SK-N-SH (cell line): Measurements from ENCODE around the gene TNFRSF1B. TPM values are rescaled to one million over a fixed set of nuclear protein-coding genes. Genes with fewer than 3 reads are reported as not detected.

Experiments
- CTCF ChIA-PET: fragments of 300-600, 350-600 bp; formaldehyde crosslinking; extraction: SDS; loops from one replicate; lab custom pipeline; 2021; lab: Yijun Ruan, JAX
- POLR2A ChIA-PET: fragments of 350-600 bp; sonication (Branson Sonifier 250); formaldehyde crosslinking; extraction: SDS; loops from one replicate; lab custom pipeline; 2020; ENCODE audit warnings: antibody characterized with exemption, inconsistent platforms; lab: Yijun Ruan, JAX
- DNase-seq: peaks from one replicate; pipeline ENCODE4 v3.0.0; 2012
- H2AFZ ChIP-seq: fragments of 200-600 bp; sonication (generic); 2 replicates; pipeline ENCODE4 v1.8.1; 2016; ENCODE audit warnings: antibody characterized with exemption, mild to moderate bottlenecking, low read depth
- H3F3A ChIP-seq: fragments of 200-600 bp; sonication (generic); replicated peaks from 2 replicates; pipeline ENCODE3; 2016; ENCODE audit warnings: antibody characterized with exemption, mild to moderate bottlenecking; ENCODE audit not compliant: insufficient read depth
- H3K27ac ChIP-seq, 2 experiments: fragments of 200-500 bp in 1 of 2; fragments of 200-600 bp in 1 of 2; sonication (Bioruptor generic) in 1 of 2; sonication (generic), shearing (Covaris generic) in 1 of 2; 2 replicates each; pipeline versions ENCODE4 v1.5.1 to v1.6.1; 2014 to 2016; ENCODE audit warnings: low read depth in 2 of 2, inconsistent platforms in 1 of 2, low read length in 1 of 2, mild to moderate bottlenecking in 1 of 2, mixed read lengths in 1 of 2
- H3K27me3 ChIP-seq: fragments of 200-600 bp; sonication (generic), shearing (Covaris generic); 2 replicates; pipeline ENCODE4 v1.6.1; 2016; ENCODE audit warnings: mixed run types; ENCODE audit not compliant: insufficient read depth
- H3K36me3 ChIP-seq, 2 experiments: fragments of 200-500 bp in 1 of 2; fragments of 200-600 bp in 1 of 2; sonication (Bioruptor generic) in 1 of 2; sonication (generic) in 1 of 2; replicated peaks in 1 of 2; 2 replicates each; pipeline versions ENCODE3 to v1.5.1; 2014 to 2016; ENCODE audit warnings: low read length in 1 of 2, mild to moderate bottlenecking in 1 of 2; ENCODE audit not compliant: insufficient read depth in 2 of 2, control insufficient read depth in 1 of 2
- H3K4me1 ChIP-seq, 2 experiments: fragments of 200-500 bp in 1 of 2; fragments of 200-600 bp in 1 of 2; sonication (Bioruptor generic) in 1 of 2; sonication (generic), shearing (Covaris generic) in 1 of 2; 2 replicates each; pipeline versions ENCODE4 v1.5.1 to v1.6.1; 2014 to 2016; ENCODE audit warnings: low read depth in 1 of 2, low read length in 1 of 2, mixed run types in 1 of 2; ENCODE audit not compliant: insufficient read depth in 2 of 2, control insufficient read depth in 1 of 2
- H3K4me2 ChIP-seq: fragments of 200-600 bp; sonication (generic), shearing (Covaris generic); 2 replicates; pipeline ENCODE4 v1.6.1; 2017; ENCODE audit warnings: mixed run types
- H3K4me3 ChIP-seq, 2 experiments: fragments of 200-500 bp in 1 of 2; fragments of 200-600 bp in 1 of 2; sonication (Bioruptor generic) in 1 of 2; sonication (generic), shearing (Covaris generic) in 1 of 2; 2 replicates each; pipeline versions ENCODE4 v1.5.1 to v1.8.1; 2014 to 2016; ENCODE audit warnings: low read depth in 2 of 2, inconsistent platforms in 1 of 2, low read length in 1 of 2, mild to moderate bottlenecking in 1 of 2, mixed read lengths in 1 of 2, moderate library complexity in 1 of 2
- H3K79me2 ChIP-seq: fragments of 200-600 bp; sonication (generic); 2 replicates; pipeline ENCODE4 v1.8.1; 2017; ENCODE audit warnings: mild to moderate bottlenecking; ENCODE audit not compliant: insufficient read depth
- H3K9ac ChIP-seq: fragments of 200-600 bp; sonication (generic); 2 replicates; pipeline ENCODE4 v1.6.1; 2017; ENCODE audit warnings: mixed run types
- H3K9me2 ChIP-seq: fragments of 200-600 bp; sonication (generic); 2 replicates; pipeline ENCODE4 v1.6.1; 2017; ENCODE audit warnings: mixed run types
- H3K9me3 ChIP-seq: fragments of 200-600 bp; sonication (generic); 2 replicates; pipeline ENCODE4 v1.6.1; 2017; ENCODE audit warnings: mixed run types, mild to moderate bottlenecking, moderate library complexity
- H4K20me1 ChIP-seq: fragments of 200-600 bp; sonication (generic); 2 replicates; pipeline ENCODE4 v1.6.1; 2017; ENCODE audit warnings: mild to moderate bottlenecking, mixed run types; ENCODE audit not compliant: insufficient read depth
- CHD2 ChIP-seq: fragments of 150-350 bp; IDR thresholded peaks from 2 replicates; pipeline ENCODE4 v1.6.1; 2018; ENCODE audit warnings: low read length; ENCODE audit not compliant: partially characterized antibody
- CTCF ChIP-seq: fragments of 200-600 bp; sonication (generic); IDR thresholded peaks from 2 replicates; pipeline ENCODE4 v1.6.1; 2017; ENCODE audit warnings: antibody characterized with exemption, mild to moderate bottlenecking, moderate library complexity
- EP300 ChIP-seq, 2 experiments: IDR thresholded peaks; 2 replicates each; pipeline versions ENCODE4 v1.4.0 to v1.6.1; 2012; ENCODE audit warnings: borderline replicate concordance in 1 of 2, low read depth in 1 of 2, low read length in 1 of 2
- EZH2phosphoT487 ChIP-seq: fragments of 200-600 bp; sonication (generic); IDR thresholded peaks from 2 replicates; pipeline ENCODE4 v1.6.1; 2017; ENCODE audit warnings: low read depth, mixed run types, mild to moderate bottlenecking, antibody characterized with exemption, moderate library complexity, borderline replicate concordance
- FOSL2 ChIP-seq: IDR thresholded peaks from 2 replicates; pipeline ENCODE4 v1.4.0; 2012; ENCODE audit warnings: low read depth, mild to moderate bottlenecking, moderate library complexity, borderline replicate concordance
- FOXJ3 ChIP-seq: sonication (generic); formaldehyde crosslinking; IDR thresholded peaks from 2 replicates; pipeline ENCODE4 v1.5.1; 2020; ENCODE audit warnings: mild to moderate bottlenecking, missing genetic modification reagents
- FOXM1 ChIP-seq: IDR thresholded peaks from 2 replicates; pipeline ENCODE4 v1.4.0; 2012; ENCODE audit warnings: low read depth, mild to moderate bottlenecking
- IRF3 ChIP-seq: fragments of 150-350 bp; IDR thresholded peaks from 2 replicates; pipeline ENCODE4 v1.6.1; 2016; ENCODE audit warnings: mild to moderate bottlenecking, low read depth, low read length
- JUND ChIP-seq: IDR thresholded peaks from 2 replicates; pipeline ENCODE4 v1.4.0; 2012
- MAX ChIP-seq: IDR thresholded peaks from 2 replicates; pipeline ENCODE4 v1.4.0; 2012; ENCODE audit warnings: low read depth
- MEF2A ChIP-seq: IDR thresholded peaks from 2 replicates; pipeline ENCODE4 v1.4.0; 2012; ENCODE audit warnings: low read depth, borderline replicate concordance
- MXI1 ChIP-seq: IDR thresholded peaks from 2 replicates; pipeline ENCODE4 v1.6.1; 2012; ENCODE audit warnings: mild to moderate bottlenecking, low read depth, low read length, improper control_type of control experiment
- POLR2AphosphoS5 ChIP-seq: IDR thresholded peaks from 2 replicates; pipeline ENCODE4 v1.6.1; 2012; ENCODE audit warnings: low read depth, low read length
- RAD21 ChIP-seq: IDR thresholded peaks from 2 replicates; pipeline ENCODE4 v1.6.1; 2012; ENCODE audit warnings: mild to moderate bottlenecking, low read length
- RCOR1 ChIP-seq: fragments of 150-350 bp; IDR thresholded peaks from 2 replicates; pipeline ENCODE4 v1.6.1; 2017; ENCODE audit warnings: antibody characterized with exemption, low read length
- REST ChIP-seq: IDR thresholded peaks from 2 replicates; pipeline ENCODE4 v1.6.1; 2012; ENCODE audit warnings: mild to moderate bottlenecking, low read depth, low read length, moderate library complexity
- RFX5 ChIP-seq: IDR thresholded peaks from 2 replicates; pipeline ENCODE4 v1.6.1; 2012; ENCODE audit warnings: mild to moderate bottlenecking, improper control_type of control experiment, low read length
- SMC3 ChIP-seq: IDR thresholded peaks from 2 replicates; pipeline ENCODE4 v1.6.1; 2012; ENCODE audit warnings: low read depth, low read length, improper control_type of control experiment
- TEAD4 ChIP-seq: IDR thresholded peaks from 2 replicates; pipeline ENCODE4 v1.4.0; 2012; ENCODE audit warnings: mild to moderate bottlenecking, borderline replicate concordance; ENCODE audit not compliant: insufficient read depth
- YY1 ChIP-seq: IDR thresholded peaks from 2 replicates; pipeline ENCODE4 v1.4.0; 2012; ENCODE audit warnings: low read depth, mild to moderate bottlenecking
- WGBS: methylation state at CpG from one replicate; pipeline ENCODE4 v1.1.6; 2017; ENCODE audit warnings: low lambda C conversion rate; 5-methylcytosine and 5-hydroxymethylcytosine counted together
- polyA plus RNA-seq, 3 experiments: library from polyadenylated mRNA; depleted of rRNA; stranded (reverse); fragments of >200 nt; gene quantifications; 2 replicates each; pipeline ENCODE4 v1.2.3, GENCODE V29; 2012

The TNFRSF1B gene
- polyA plus RNA-seq, 1 of the 3 experiments (the other 2 are of a cell fraction): 0.36 TPM

- TF ChIP-seq TEAD4 (no peak), JUND (no peak), EP300 (IDR thresholded peaks at IDR 0.05; ENCODE audit: borderline replicate concordance in 1 of 2, low read depth in 1 of 2, low read length in 1 of 2) (no peak), IRF3 (no peak), CTCF (no peak), MAX (no peak), EZH2phosphoT487 (no peak), FOXJ3 (CRISPR knock-in tag) (no peak), YY1 (no peak), RCOR1 (no peak), SMC3 (no peak), POLR2AphosphoS5 (no peak), MEF2A (no peak), FOXM1 (no peak), MXI1 (no peak), RFX5 (no peak), REST (no peak), CHD2 (no peak), FOSL2 (no peak), RAD21 (no peak)
- Histone ChIP-seq H3K27ac (no peak overlapping the region), H4K20me1 (no peaks in the 10 kb centered on the region), H3K4me2 (no peak overlapping the region), H3K79me2 (no peaks in the 10 kb centered on the region), H3K9me3 (no peaks in the 10 kb centered on the region), H2AFZ (no peak overlapping the region), H3F3A (no peaks in the 10 kb centered on the region), H3K36me3 (no peaks in the 10 kb centered on the region), H3K9ac (no peak overlapping the region), H3K4me3 (no peak overlapping the region), H3K9me2 (no peaks in the 10 kb centered on the region), H3K27me3 (0 out of 2 replicates have a peak, but pooled peaks cover 3% of the 10 kb centered on the region), H3K4me1 (no peaks in the 10 kb centered on the region)
- 83% methylated on average over 5 of the region's 15 CpGs for WGBS
- CTCF ChIA-PET: interaction anchor here (8.1 to 12.3 kb wide), 2 partner anchors 72 to 83 kb away, joined by 137 to 436 read pairs; no protein-coding TSS in a partner anchor
- POLR2A ChIA-PET: no interaction called here
- no peak for DNase-seq
These were observed 38.7 kb upstream of the TNFRSF1B start for GRCh38 chr1:12128120-12128519.
